RWPE2 (cell line): ENCODE data around the gene ZNF438.
"Not testable (repeated sequence)": the region's sequence is repeated elsewhere in the genome, so short reads cannot be mapped to it uniquely, and the experiment has no call there.

Experiments used
- ATAC-seq: fragments of 200-7000 bp; cut with Tn5 transposase; 3 replicates; pipeline ENCODE4 v1.9.1; 2021; ENCODE audit warnings: low read depth
- DNase-seq: peaks from one replicate; pipeline ENCODE4 v3.0.0-alpha.2; 2020; ENCODE audit warnings: low spot score
- H3K27ac ChIP-seq: fragments of 450-650 bp; 2 replicates; pipeline ENCODE4 v1.5.1; 2017; ENCODE audit warnings: mild to moderate bottlenecking; ENCODE audit not compliant: poor library complexity, severe bottlenecking
- H3K27me3 ChIP-seq: fragments of 250-450 bp; sonication (Bioruptor Pico); 2 replicates; pipeline ENCODE4 v1.5.1; 2021; ENCODE audit warnings: mild to moderate bottlenecking, moderate library complexity; ENCODE audit not compliant: insufficient read depth, poor library complexity, severe bottlenecking
- H3K36me3 ChIP-seq: fragments of 250-450 bp; sonication (Bioruptor Pico); 2 replicates; pipeline ENCODE4 v1.5.1; 2020; ENCODE audit warnings: low read depth, mild to moderate bottlenecking, moderate library complexity
- H3K4me1 ChIP-seq: fragments of 250-450 bp; sonication (Bioruptor Pico); 2 replicates; pipeline ENCODE4 v1.5.1; 2021; ENCODE audit warnings: mild to moderate bottlenecking, moderate library complexity; ENCODE audit not compliant: insufficient read depth, poor library complexity, severe bottlenecking
- H3K4me3 ChIP-seq: fragments of 250-450 bp; sonication (Bioruptor Pico); 2 replicates; pipeline ENCODE4 v1.5.1; 2021; ENCODE audit warnings: mild to moderate bottlenecking, moderate library complexity; ENCODE audit not compliant: severe bottlenecking
- H3K9me3 ChIP-seq: fragments of 250-450 bp; sonication (Bioruptor Pico); 2 replicates; pipeline ENCODE4 v1.5.1; 2021; ENCODE audit warnings: mild to moderate bottlenecking, moderate library complexity; ENCODE audit not compliant: severe bottlenecking
- CTCF ChIP-seq: fragments of 450-650 bp; IDR thresholded peaks from one replicate; pipeline ENCODE4 v1.5.1; 2017; ENCODE audit warnings: mild to moderate bottlenecking, moderate library complexity; ENCODE audit not compliant: poor library complexity, severe bottlenecking

ZNF438 gene

GRCh38 chr10:30800368-30800767 is 231.3 kb downstream of the ZNF438 start:
- H3K27ac ChIP-seq, result no peak overlapping the region
- H3K4me1 ChIP-seq, result peaks cover 3% of the 10 kb centered on the region
- no peak for TF ChIP-seq CTCF
- H3K36me3 ChIP-seq, result no peaks in the 10 kb centered on the region
- H3K4me3 ChIP-seq, result no peak overlapping the region
- no peaks in the 10 kb centered on the region for H3K9me3 ChIP-seq
- DNase-seq (no peak), ATAC-seq (no peak)
- no peaks in the 10 kb centered on the region for H3K27me3 ChIP-seq

- Histone ChIP-seq H3K4me1 (no peaks in the 10 kb centered on the region), H3K9me3 (no peaks in the 10 kb centered on the region), H3K36me3 (no peaks in the 10 kb centered on the region), H3K27ac (no peak overlapping the region), H3K27me3 (no peaks in the 10 kb centered on the region), H3K4me3 (no peak overlapping the region)
- no peak for ATAC-seq
- no peak for TF ChIP-seq CTCF
- no peak for DNase-seq
These were observed 232.9 kb downstream of the ZNF438 start for GRCh38 chr10:30798646-30799185.

- not testable (repeated sequence) for ATAC-seq, H3K9me3 ChIP-seq, H3K27ac ChIP-seq, DNase-seq, H3K36me3 ChIP-seq, H3K27me3 ChIP-seq, H3K4me3 ChIP-seq, H3K4me1 ChIP-seq
These were observed 236.6 kb downstream of the ZNF438 start for GRCh38 chr10:30795024-30795423.
